ENCODE measurements around the gene TOGARAM2. TPM values are rescaled to one million over a fixed set of nuclear protein-coding genes. Genes with fewer than 3 reads are reported as not detected.

TOGARAM2 gene
- total and polyA plus RNA-seq, 2 of the 8 experiments (the other 6 are each of a cell fraction or from before 2014, with no cell fraction given) = 0.42 to 1.4 TPM

DNA sequence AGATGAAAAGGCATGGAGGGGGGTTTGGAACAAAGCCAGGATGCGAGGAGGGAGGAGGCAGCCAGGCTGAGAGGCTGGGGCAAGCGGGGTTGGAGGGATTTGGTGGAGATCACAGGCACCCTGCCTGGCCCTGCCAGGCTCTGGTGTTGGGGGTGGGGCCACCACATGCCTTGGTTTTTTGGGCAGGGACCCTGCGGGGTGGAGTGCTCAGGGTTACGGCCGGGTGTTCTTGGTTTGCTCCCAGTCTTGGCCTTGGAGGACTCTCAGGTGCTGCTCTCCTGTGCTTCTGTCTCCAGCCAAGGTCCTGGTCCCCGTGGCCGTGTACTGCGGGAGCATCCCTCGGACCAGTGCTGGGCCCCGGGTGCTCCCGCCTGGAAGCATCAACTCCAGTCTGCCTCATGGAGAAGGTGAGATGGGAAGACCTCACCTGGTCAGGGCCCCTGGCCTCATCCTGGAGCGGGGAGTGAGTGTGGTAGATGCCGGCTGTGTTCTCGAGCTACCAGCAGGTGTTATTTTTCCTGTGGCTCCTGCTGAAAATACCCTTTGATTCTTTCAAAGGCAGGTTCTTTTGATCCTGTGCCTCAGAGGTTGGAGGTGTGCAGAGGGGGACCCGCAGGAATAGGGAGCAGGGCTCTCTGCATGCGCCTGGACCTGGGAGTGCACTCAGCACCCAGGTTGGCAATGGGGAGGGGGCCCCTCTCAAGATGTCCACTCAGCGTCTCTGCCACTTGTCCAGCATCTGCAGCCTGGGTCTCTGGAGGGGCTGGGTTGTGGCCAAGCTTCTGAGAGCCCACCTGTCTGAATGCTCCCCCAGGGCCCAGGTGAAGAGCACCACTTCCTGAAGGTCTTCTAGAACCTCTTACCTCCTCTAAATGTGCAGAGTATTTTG is 17.0 kb downstream of the TOGARAM2 start (continued):
- TF ChIP-seq RXRA (IDR thresholded peaks at IDR 0.05; ENCODE audit: insufficient read depth, low read depth, low read length) (no peak), RAD21 (IDR thresholded peaks at IDR 0.05 in 1 of 2, conservative IDR thresholded peaks at IDR 0.05 in 1 of 2; ENCODE audit: low read depth in 2 of 2, low read length in 2 of 2) (no peak), RFX5 (IDR thresholded peaks at IDR 0.05; ENCODE audit: borderline replicate concordance, low read depth, low read length) (no peak)

Data from H1 (cell line).